ENCODE results near the gene PCDH9. TPM values are rescaled to one million over a fixed set of nuclear protein-coding genes. Genes with fewer than 3 reads are reported as not detected.

The PCDH9 gene
- polyA plus RNA-seq, 3 donors = 14.7 to 15.9 (median 15.6) TPM

DNA sequence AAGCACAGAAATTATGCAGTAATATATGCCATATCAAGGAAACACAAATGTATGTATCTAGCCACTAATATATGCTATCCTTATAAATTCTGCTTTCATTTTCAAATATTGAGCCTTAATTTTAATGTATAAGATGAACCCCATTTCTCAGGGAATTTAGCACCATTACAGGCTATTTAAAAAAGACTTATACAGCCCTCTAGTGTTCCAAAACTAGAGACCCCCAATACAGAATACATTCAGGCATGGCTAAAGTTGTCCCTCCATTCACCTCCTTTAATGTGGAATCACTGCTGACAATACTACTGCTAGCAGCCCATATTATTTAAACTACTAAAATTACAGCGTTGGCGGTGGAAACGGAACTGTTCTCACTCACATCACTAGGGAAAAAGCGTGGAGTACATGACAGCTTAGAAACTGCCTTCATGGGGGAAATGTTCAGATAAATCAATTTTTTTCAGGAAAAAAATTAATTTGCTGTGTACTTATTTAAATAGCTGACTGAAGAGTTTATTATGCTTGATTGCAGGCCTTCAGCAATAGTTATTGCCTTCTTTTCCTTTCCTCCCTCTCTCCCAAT is 541.0 kb downstream of the PCDH9 start:
- DNase-seq (ENCODE audit: extremely low read depth in 1 of 11, low read depth in 9 of 11, low spot score in 4 of 11) = peak in 3 of 11 donors; percentile 1 to 15 (median 12)

GRCh38 chr13:66681403-66681802 is 548.7 kb downstream of the PCDH9 start:
- DNase-seq (ENCODE audit: extremely low read depth in 1 of 11, low read depth in 9 of 11, low spot score in 4 of 11) = no peak

DNA sequence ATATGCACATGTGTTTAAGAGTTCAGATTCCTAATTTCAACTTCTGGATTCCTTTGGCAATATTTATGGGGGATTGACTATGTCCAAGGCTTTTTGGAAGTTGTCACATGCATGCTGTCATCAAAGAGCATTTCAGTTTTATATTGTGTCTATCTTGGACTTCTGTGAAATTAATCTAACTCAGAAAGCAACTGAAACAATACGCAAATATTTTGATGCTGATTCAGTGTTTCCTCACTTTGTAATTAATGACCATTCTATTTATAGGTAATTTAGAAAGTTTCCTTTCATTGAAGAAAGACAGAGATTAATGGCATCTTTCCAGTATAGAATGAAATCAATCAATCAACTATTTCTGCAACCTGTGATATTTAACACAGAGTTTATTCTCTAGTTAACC is 550.1 kb downstream of the PCDH9 start:
- no peak for DNase-seq (ENCODE audit: extremely low read depth in 1 of 11, low read depth in 9 of 11, low spot score in 4 of 11)

GRCh38 chr13:66675620-66676019 is 554.5 kb downstream of the PCDH9 start:
- no peak for DNase-seq (ENCODE audit: extremely low read depth in 1 of 11, low read depth in 9 of 11, low spot score in 4 of 11)

DNA sequence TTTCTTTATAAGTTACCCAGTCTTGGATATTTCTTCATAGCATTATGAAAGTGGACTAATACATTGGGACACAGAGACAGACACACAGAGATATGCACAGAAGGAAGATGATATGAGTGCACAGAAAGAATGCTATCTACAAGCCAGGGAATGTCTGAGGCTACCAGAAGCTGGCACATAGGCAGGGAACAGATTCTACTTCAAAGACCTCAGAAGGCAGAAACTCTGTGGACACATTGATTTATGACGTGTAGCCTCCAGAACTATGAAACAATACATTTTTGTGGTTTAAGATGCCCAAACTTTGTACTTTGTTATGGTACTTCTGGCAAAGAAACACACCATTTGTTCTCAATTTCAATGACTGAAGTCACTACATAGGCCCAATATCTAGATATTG is 556.7 kb downstream of the PCDH9 start:
- no peak for DNase-seq (ENCODE audit: extremely low read depth in 1 of 11, low read depth in 9 of 11, low spot score in 4 of 11)

DNA sequence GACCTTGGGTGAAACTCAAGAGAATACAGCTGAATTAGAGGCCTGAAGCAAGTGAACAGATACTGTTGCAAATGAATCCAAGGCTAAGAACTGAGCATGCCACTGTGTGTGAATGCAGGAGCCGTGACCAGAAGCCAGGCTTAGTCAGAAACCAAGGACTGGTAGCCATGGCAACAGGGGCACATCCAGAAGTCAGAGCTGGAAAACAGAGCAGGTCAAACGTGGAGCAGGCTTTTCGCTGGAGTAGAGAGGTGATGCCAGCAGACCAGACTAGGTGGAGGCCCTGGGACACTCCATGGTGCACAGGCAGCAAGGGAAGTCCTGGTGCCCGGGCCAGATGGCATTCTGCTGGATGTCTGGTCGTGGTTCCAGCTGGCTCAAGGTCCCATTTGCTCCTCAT is 564.1 kb downstream of the PCDH9 start:
- peak in 10 of 11 donors; percentile 48 to 82 (median 66) for DNase-seq (ENCODE audit: extremely low read depth in 1 of 11, low read depth in 9 of 11, low spot score in 4 of 11)

DNA sequence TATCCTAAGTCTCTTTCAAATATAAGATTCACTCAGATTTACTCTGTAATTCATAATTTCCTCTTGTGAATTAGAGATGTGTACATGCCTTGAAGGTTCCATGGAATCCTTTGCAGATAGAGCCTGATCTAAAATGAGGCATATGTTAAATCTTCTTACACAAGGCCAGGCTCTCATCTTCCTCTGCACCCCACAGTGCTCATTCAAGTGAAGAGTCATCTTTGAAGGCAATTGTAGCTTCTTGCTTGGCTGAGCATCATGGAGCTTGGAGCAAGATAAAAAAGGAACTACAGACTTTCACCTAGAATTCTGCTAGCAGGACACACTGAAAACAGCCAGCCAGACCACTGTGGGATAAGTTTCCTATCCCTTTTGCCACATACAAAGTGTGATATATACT is 566.4 kb downstream of the PCDH9 start:
- DNase-seq (ENCODE audit: extremely low read depth in 1 of 11, low read depth in 9 of 11, low spot score in 4 of 11) = no peak

GRCh38 chr13:66663206-66663605 is 566.9 kb downstream of the PCDH9 start:
- DNase-seq (ENCODE audit: extremely low read depth in 1 of 11, low read depth in 9 of 11, low spot score in 4 of 11) = no peak

- DNase-seq (ENCODE audit: extremely low read depth in 1 of 11, low read depth in 9 of 11, low spot score in 4 of 11) = no peak
These were observed 568.8 kb downstream of the PCDH9 start for GRCh38 chr13:66661336-66661735.

DNA sequence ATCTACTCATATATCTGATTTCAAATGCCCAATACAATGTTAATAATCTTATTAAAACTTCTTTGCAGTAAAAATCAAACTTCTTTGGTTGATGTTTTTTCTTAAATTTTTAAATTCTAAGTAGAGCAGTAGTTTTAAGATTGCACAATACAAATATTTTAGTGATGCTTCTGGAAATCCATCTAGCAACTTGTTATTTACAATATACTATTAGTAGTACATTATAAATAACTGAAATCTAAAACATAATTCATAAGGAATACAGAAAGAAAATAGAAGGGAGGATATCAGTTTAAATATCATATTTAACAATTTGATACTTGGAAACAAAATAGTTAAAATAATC is 569.7 kb downstream of the PCDH9 start:
- no peak for DNase-seq (ENCODE audit: extremely low read depth in 1 of 11, low read depth in 9 of 11, low spot score in 4 of 11)

GRCh38 chr13:66659701-66660467 is 570.3 kb downstream of the PCDH9 start:
- no peak for DNase-seq (ENCODE audit: extremely low read depth in 1 of 11, low read depth in 9 of 11, low spot score in 4 of 11)

- no peak for DNase-seq (ENCODE audit: extremely low read depth in 1 of 11, low read depth in 9 of 11, low spot score in 4 of 11)
These were observed 570.9 kb downstream of the PCDH9 start for GRCh38 chr13:66659286-66659685.

- DNase-seq (ENCODE audit: extremely low read depth in 1 of 11, low read depth in 9 of 11, low spot score in 4 of 11) = no peak
These were observed 572.8 kb downstream of the PCDH9 start for GRCh38 chr13:66657165-66657881.

DNA sequence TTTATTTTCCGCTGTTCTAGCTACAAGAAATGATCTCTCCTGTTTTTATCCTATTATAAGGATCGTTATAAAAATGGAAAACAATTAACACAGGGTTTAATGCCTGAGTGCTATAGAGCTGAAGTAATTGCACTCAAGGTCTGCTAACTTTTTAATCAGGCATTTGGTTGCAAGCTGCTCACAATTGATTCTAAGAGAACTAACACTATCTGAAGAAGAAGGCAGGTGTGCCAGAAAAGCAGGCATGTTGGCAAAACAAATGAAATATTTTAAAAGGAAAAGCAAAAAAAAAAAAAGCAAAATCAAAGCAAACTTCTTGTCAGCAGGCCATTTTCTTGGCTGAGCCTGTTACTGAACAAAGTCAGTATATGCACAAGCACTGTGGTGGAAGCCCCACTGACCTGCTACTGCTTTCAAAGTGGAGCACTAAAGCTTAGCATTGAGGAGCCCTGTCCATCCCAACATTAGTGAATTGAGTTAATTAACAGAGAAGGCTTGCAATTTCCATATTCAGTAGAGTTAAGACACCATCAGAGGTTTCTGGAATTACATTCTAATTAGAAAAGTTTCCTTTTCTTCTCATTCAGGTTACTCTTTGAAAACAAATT is 574.2 kb downstream of the PCDH9 start:
- DNase-seq (ENCODE audit: extremely low read depth in 1 of 11, low read depth in 9 of 11, low spot score in 4 of 11) = no peak

DNA sequence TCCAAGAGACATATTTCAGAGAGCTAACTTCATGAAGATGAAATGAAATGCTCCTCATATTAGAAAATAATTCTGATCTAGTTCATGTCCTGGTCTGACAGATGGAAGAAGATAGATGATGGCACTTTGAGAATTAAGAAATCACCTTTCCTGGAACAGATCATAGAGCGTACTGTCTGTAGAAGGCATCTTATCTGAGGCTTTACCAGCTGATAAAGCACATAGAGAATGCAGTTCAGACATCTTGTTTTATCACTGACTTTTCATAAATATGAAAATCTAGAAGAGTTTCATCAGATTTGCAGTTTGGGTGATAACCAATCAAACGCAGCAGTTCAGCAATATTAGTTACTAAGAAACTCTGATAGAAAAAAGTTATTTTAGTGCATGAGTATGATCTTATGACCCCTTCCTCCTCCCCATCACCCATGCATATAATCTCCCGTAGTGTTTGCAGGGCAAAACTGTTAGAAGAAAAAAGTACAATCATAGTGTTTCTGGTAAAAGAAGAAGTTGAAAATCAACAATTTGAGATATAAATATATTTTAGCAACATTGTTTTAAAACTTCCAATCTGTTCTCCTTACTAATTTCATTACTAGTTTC is 585.2 kb downstream of the PCDH9 start:
- DNase-seq (ENCODE audit: extremely low read depth in 1 of 11, low read depth in 9 of 11, low spot score in 4 of 11) = no peak

GRCh38 chr13:66640231-66640630 is 589.9 kb downstream of the PCDH9 start:
- DNase-seq (ENCODE audit: extremely low read depth in 1 of 11, low read depth in 9 of 11, low spot score in 4 of 11) = peak in 1 of 11 donors; percentile 31

DNA sequence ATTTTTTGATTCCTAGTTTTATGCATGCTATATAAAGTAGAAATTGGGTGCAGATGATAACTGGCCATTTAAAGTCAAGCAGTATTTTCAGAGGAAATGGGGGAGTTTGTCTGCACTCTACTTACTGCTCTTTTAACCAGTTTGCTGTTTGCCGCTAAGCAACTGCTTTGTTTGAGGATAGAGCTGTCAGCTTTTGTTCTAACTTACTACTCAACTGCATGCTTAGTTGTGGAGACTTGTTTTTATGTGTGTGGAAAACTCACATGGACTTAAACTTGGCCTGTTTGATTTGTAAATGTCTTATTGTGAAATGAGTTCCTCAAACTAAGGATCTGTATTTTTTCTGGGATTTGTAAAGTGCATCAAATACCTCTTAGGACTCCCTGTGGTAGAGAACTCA is 591.1 kb downstream of the PCDH9 start:
- no peak for DNase-seq (ENCODE audit: extremely low read depth in 1 of 11, low read depth in 9 of 11, low spot score in 4 of 11)

DNA sequence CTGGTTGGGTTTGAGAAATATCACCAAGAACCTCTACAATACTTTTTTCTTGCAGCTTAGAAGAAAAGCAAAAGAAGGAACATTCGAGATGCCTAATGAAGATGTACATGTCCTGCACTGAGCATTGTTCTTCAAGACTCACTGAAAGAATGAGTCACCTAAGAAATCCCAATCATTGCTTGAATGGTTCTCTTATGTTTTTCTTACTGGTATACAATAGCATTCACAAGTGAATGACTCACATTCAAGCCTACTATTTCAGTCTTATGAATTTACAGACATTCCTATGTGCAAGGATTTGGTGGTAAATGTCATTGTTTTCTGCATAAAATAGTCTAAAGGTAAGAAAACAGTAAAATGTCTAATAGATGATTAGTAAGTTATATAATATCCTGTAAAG is 594.6 kb downstream of the PCDH9 start:
- no peak for DNase-seq (ENCODE audit: extremely low read depth in 1 of 11, low read depth in 9 of 11, low spot score in 4 of 11)

- no peak for DNase-seq (ENCODE audit: extremely low read depth in 1 of 11, low read depth in 9 of 11, low spot score in 4 of 11)
These were observed 595.8 kb downstream of the PCDH9 start for GRCh38 chr13:66634384-66634783.

GRCh38 chr13:66627512-66627911 is 602.6 kb downstream of the PCDH9 start:
- DNase-seq (ENCODE audit: extremely low read depth in 1 of 11, low read depth in 9 of 11, low spot score in 4 of 11) = no peak

All from renal cortex interstitium (tissue), 11 donors.